ENCODE results near the gene MED1. TPM values are rescaled to one million over a fixed set of nuclear protein-coding genes. Genes with fewer than 3 reads are reported as not detected.
A peak's percentile ranks its signal among the peaks of the same experiment; 100 is the strongest.
"Not testable (repeated sequence)": the region's sequence is repeated elsewhere in the genome, so short reads cannot be mapped to it uniquely, and the experiment has no call there.

The MED1 gene
- total RNA-seq, 2 experiments from 2014 or later: 78.4 to 83.1 TPM

- DNase-seq: no peak
- H3K4me1 Mint-ChIP-seq: peaks cover 52% of the 10 kb centered on the region
- H3K9me3 Mint-ChIP-seq: no peaks in the 10 kb centered on the region
- H3K27ac Mint-ChIP-seq: peak overlapping the region; percentile 92
- peak overlapping the region; percentile 97 for H3K4me3 Mint-ChIP-seq
- H3K36me3 Mint-ChIP-seq: peaks cover 14% of the 10 kb centered on the region
- no peaks in the 10 kb centered on the region for H3K27me3 Mint-ChIP-seq
These were observed 48.0 kb downstream of the MED1 start for GRCh38 chr17:39402890-39403605.

GRCh38 chr17:39402244-39402889, 48.7 kb downstream of the MED1 start:
- peaks cover 49% of the 10 kb centered on the region for H3K4me1 Mint-ChIP-seq
- H3K36me3 Mint-ChIP-seq: peaks cover 14% of the 10 kb centered on the region
- no peaks in the 10 kb centered on the region for H3K27me3 Mint-ChIP-seq
- peak; percentile 91 for DNase-seq
- peak overlapping the region; percentile 97 for H3K27ac Mint-ChIP-seq
- H3K9me3 Mint-ChIP-seq: no peaks in the 10 kb centered on the region
- H3K4me3 Mint-ChIP-seq: peak overlapping the region; percentile 97

- peak; percentile 90 for DNase-seq
- H3K36me3 Mint-ChIP-seq: peaks cover 12% of the 10 kb centered on the region
- peak within 1 kb of the TSS; percentile 97 for H3K27ac Mint-ChIP-seq
- H3K27me3 Mint-ChIP-seq: no peaks in the 10 kb centered on the region
- peaks cover 50% of the 10 kb centered on the region for H3K4me1 Mint-ChIP-seq
- no peaks in the 10 kb centered on the region for H3K9me3 Mint-ChIP-seq
- peak within 1 kb of the TSS; percentile 97 for H3K4me3 Mint-ChIP-seq
These were observed 49.4 kb downstream of the MED1 start, which contains the start of gene FBXL20 for GRCh38 chr17:39401412-39402243. FBXL20 (minus strand) TSS chr17:39401626; CDS start chr17:39401402, 224 bp downstream.

GRCh38 chr17:39400547-39401411, 50.3 kb downstream of the MED1 start:
- peak overlapping the region; percentile 97 for H3K4me3 Mint-ChIP-seq
- H3K36me3 Mint-ChIP-seq: peaks cover 11% of the 10 kb centered on the region
- no peaks in the 10 kb centered on the region for H3K9me3 Mint-ChIP-seq
- peak; percentile 36 for DNase-seq
- H3K4me1 Mint-ChIP-seq: peaks cover 44% of the 10 kb centered on the region
- no peaks in the 10 kb centered on the region for H3K27me3 Mint-ChIP-seq
- peak overlapping the region; percentile 82 for H3K27ac Mint-ChIP-seq

- DNase-seq: no peak
- H3K27me3 Mint-ChIP-seq: no peaks in the 10 kb centered on the region
- H3K27ac Mint-ChIP-seq: no peak overlapping the region
- no peaks in the 10 kb centered on the region for H3K9me3 Mint-ChIP-seq
- peaks cover 39% of the 10 kb centered on the region for H3K4me1 Mint-ChIP-seq
- H3K36me3 Mint-ChIP-seq: peaks cover 8% of the 10 kb centered on the region
- H3K4me3 Mint-ChIP-seq: peak overlapping the region; percentile 97
These were observed 51.3 kb downstream of the MED1 start for GRCh38 chr17:39399791-39400190.

GRCh38 chr17:39393736-39394135, 57.3 kb downstream of the MED1 start:
- DNase-seq: no peak
- Mint-ChIP-seq H3K27me3 (no peaks in the 10 kb centered on the region), H3K4me3 (no peak overlapping the region), H3K9me3 (no peaks in the 10 kb centered on the region), H3K4me1 (peaks cover 23% of the 10 kb centered on the region), H3K36me3 (no peaks in the 10 kb centered on the region), H3K27ac (peak overlapping the region; percentile 69)

- Mint-ChIP-seq H3K27me3 (no peaks in the 10 kb centered on the region), H3K4me1 (peaks cover 19% of the 10 kb centered on the region), H3K4me3 (no peak overlapping the region), H3K9me3 (no peaks in the 10 kb centered on the region), H3K36me3 (no peaks in the 10 kb centered on the region), H3K27ac (no peak overlapping the region)
- no peak for DNase-seq
These were observed 59.6 kb downstream of the MED1 start for GRCh38 chr17:39391448-39391847.

- DNase-seq: no peak
- H3K4me1 Mint-ChIP-seq: peaks cover 16% of the 10 kb centered on the region
- H3K9me3 Mint-ChIP-seq: no peaks in the 10 kb centered on the region
- no peaks in the 10 kb centered on the region for H3K36me3 Mint-ChIP-seq
- H3K4me3 Mint-ChIP-seq: no peak overlapping the region
- no peaks in the 10 kb centered on the region for H3K27me3 Mint-ChIP-seq
- H3K27ac Mint-ChIP-seq: no peak overlapping the region
These were observed 66.0 kb downstream of the MED1 start for GRCh38 chr17:39385040-39385439.

- H3K27ac Mint-ChIP-seq: no peak overlapping the region
- no peaks in the 10 kb centered on the region for H3K27me3 Mint-ChIP-seq
- H3K4me3 Mint-ChIP-seq: no peak overlapping the region
- no peaks in the 10 kb centered on the region for H3K36me3 Mint-ChIP-seq
- H3K4me1 Mint-ChIP-seq: peaks cover 28% of the 10 kb centered on the region
- H3K9me3 Mint-ChIP-seq: no peaks in the 10 kb centered on the region
- no peak for DNase-seq
These were observed 70.9 kb downstream of the MED1 start for GRCh38 chr17:39380144-39380543.

GRCh38 chr17:39376434-39376833, 74.6 kb downstream of the MED1 start:
- Mint-ChIP-seq H3K4me3 (no peak overlapping the region), H3K27me3 (no peaks in the 10 kb centered on the region), H3K27ac (no peak overlapping the region), H3K9me3 (no peaks in the 10 kb centered on the region), H3K36me3 (no peaks in the 10 kb centered on the region), H3K4me1 (peaks cover 24% of the 10 kb centered on the region)
- DNase-seq: no peak

- H3K4me1 Mint-ChIP-seq, H3K27ac Mint-ChIP-seq, H3K27me3 Mint-ChIP-seq, H3K36me3 Mint-ChIP-seq, H3K9me3 Mint-ChIP-seq, DNase-seq, H3K4me3 Mint-ChIP-seq: not testable (repeated sequence)
These were observed 83.3 kb downstream of the MED1 start for GRCh38 chr17:39367805-39368204.

GRCh38 chr17:39365872-39366271, 85.2 kb downstream of the MED1 start:
- Mint-ChIP-seq H3K27me3 (no peaks in the 10 kb centered on the region), H3K4me1 (peaks cover 10% of the 10 kb centered on the region), H3K27ac (no peak overlapping the region), H3K9me3 (no peaks in the 10 kb centered on the region), H3K4me3 (no peak overlapping the region), H3K36me3 (no peaks in the 10 kb centered on the region)
- DNase-seq: no peak

GRCh38 chr17:39365242-39365641, 85.8 kb downstream of the MED1 start:
- no peaks in the 10 kb centered on the region for H3K9me3 Mint-ChIP-seq
- peaks cover 17% of the 10 kb centered on the region for H3K4me1 Mint-ChIP-seq
- no peaks in the 10 kb centered on the region for H3K36me3 Mint-ChIP-seq
- no peak overlapping the region for H3K4me3 Mint-ChIP-seq
- no peaks in the 10 kb centered on the region for H3K27me3 Mint-ChIP-seq
- DNase-seq: no peak
- H3K27ac Mint-ChIP-seq: no peak overlapping the region

GRCh38 chr17:39364236-39365025, 86.6 kb downstream of the MED1 start:
- no peaks in the 10 kb centered on the region for H3K9me3 Mint-ChIP-seq
- no peak for DNase-seq
- H3K4me1 Mint-ChIP-seq: peaks cover 19% of the 10 kb centered on the region
- H3K27ac Mint-ChIP-seq: no peak overlapping the region
- H3K36me3 Mint-ChIP-seq: no peaks in the 10 kb centered on the region
- no peak overlapping the region for H3K4me3 Mint-ChIP-seq
- H3K27me3 Mint-ChIP-seq: no peaks in the 10 kb centered on the region

Measured in activated naive CD8-positive, alpha-beta T cell treated with anti-CD3 and anti-CD28 coated beads for 36 hours (primary cell).